ENCODE data around the gene LRRC28. TPM values are rescaled to one million over a fixed set of nuclear protein-coding genes. Genes with fewer than 3 reads are reported as not detected.

The LRRC28 gene
- total RNA-seq, 1 experiment from 2014 or later, result 10.6 TPM

DNA sequence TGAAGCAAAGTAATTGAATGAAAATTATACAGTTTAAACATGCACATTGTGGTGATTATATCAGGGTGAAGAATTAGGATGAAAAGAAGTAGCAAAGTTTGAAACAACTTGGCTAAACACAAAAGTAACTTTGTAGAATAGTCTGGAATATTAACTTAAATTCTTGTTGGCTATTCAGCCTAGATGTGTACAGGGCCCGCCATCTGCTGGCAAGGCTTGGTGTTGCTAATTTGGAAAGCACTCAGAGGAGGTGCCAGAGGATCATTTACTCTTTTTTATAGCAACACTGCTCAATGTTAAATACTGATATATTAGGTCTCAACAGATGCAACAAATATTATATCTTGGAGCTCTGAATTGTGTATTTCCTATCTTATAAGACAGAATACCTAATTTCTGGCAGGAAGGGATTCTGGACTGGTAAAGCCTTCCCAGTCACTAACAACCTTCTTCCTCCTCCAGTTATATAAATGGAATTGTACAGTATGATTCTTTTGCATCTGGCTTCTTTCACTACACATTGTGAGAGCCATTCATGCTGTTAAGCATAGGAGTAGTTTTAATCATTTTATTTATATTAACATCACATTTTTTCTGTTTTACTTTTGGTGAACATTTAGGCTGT is 38.0 kb upstream of the LRRC28 start:
- Mint-ChIP-seq H3K4me1 (ENCODE audit: insufficient read depth, unreplicated experiment) (peaks cover 6% of the 10 kb centered on the region), H3K9me3 (ENCODE audit: unreplicated experiment) (no peaks in the 10 kb centered on the region), H3K36me3 (ENCODE audit: insufficient read depth, unreplicated experiment) (peaks cover 35% of the 10 kb centered on the region), H3K4me3 (ENCODE audit: unreplicated experiment) (no peak overlapping the region), H3K27me3 (ENCODE audit: insufficient read depth, unreplicated experiment) (no peaks in the 10 kb centered on the region), H3K27ac (ENCODE audit: low read depth, unreplicated experiment) (no peak overlapping the region)
- TF ChIP-seq, protein P1, sequence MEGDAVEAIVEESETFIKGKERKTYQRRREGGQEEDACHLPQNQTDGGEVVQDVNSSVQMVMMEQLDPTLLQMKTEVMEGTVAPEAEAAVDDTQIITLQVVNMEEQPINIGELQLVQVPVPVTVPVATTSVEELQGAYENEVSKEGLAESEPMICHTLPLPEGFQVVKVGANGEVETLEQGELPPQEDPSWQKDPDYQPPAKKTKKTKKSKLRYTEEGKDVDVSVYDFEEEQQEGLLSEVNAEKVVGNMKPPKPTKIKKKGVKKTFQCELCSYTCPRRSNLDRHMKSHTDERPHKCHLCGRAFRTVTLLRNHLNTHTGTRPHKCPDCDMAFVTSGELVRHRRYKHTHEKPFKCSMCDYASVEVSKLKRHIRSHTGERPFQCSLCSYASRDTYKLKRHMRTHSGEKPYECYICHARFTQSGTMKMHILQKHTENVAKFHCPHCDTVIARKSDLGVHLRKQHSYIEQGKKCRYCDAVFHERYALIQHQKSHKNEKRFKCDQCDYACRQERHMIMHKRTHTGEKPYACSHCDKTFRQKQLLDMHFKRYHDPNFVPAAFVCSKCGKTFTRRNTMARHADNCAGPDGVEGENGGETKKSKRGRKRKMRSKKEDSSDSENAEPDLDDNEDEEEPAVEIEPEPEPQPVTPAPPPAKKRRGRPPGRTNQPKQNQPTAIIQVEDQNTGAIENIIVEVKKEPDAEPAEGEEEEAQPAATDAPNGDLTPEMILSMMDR (IDR thresholded peaks at IDR 0.05; ENCODE audit: unreplicated experiment), result peak; percentile 85
- no TSS peak for BruUV-seq (replicated peaks)
- ChIA-PET CTCF (interaction anchor here (0.6 to 11.9 kb wide), 31 partner anchors 9 to 773 kb away, joined by 3 to 162 read pairs (median 3); partner anchors contain the start of gene LYSMD4), POLR2A (interaction anchor here (1.5 kb wide), 1 partner anchor 112 kb away, joined by 4 read pairs; no protein-coding TSS in a partner anchor)
- peak; percentile 64 for DNase-seq (ENCODE audit: unreplicated experiment)
- intact Hi-C loops (cut with micrococcal nuclease), result loop anchor here (1.0 to 5.0 kb wide), 4 partner anchors 91 to 771 kb away; no protein-coding TSS in a partner anchor

- Mint-ChIP-seq H3K9me3 (ENCODE audit: unreplicated experiment) (no peaks in the 10 kb centered on the region), H3K27ac (ENCODE audit: low read depth, unreplicated experiment) (no peak overlapping the region), H3K36me3 (ENCODE audit: insufficient read depth, unreplicated experiment) (peaks cover 59% of the 10 kb centered on the region), H3K4me3 (ENCODE audit: unreplicated experiment) (no peak overlapping the region), H3K27me3 (ENCODE audit: insufficient read depth, unreplicated experiment) (no peaks in the 10 kb centered on the region), H3K4me1 (ENCODE audit: insufficient read depth, unreplicated experiment) (peaks cover 6% of the 10 kb centered on the region)
- intact Hi-C loops (cut with micrococcal nuclease), result no loop called here
- TF ChIP-seq, protein P1 (IDR thresholded peaks at IDR 0.05; ENCODE audit: unreplicated experiment), result no peak
- BruUV-seq (replicated peaks), result no TSS peak
- CTCF ChIA-PET, result interaction anchor here (0.7 to 5.6 kb wide), 4 partner anchors 9 to 783 kb away, joined by 3 to 31 read pairs (median 3); no protein-coding TSS in a partner anchor
- DNase-seq (ENCODE audit: unreplicated experiment), result no peak
- POLR2A ChIA-PET, result interaction anchor here (0.6 to 1.1 kb wide), 3 partner anchors 16 to 23 kb away, joined by 3 read pairs; no protein-coding TSS in a partner anchor
These were observed 26.7 kb upstream of the LRRC28 start for GRCh38 chr15:99224372-99225214.

GRCh38 chr15:99226802-99227201 is 24.5 kb upstream of the LRRC28 start:
- intact Hi-C loops (cut with micrococcal nuclease), result no loop called here
- BruUV-seq (replicated peaks), result no TSS peak
- ChIA-PET CTCF (interaction anchor here (0.6 to 5.6 kb wide), 2 partner anchors 13 to 144 kb away, joined by 4 to 31 read pairs; no protein-coding TSS in a partner anchor), POLR2A (interaction anchor here (0.5 kb wide), 1 partner anchor 831 kb away, joined by 3 read pairs; no protein-coding TSS in a partner anchor)
- H3K27me3 Mint-ChIP-seq (ENCODE audit: insufficient read depth, unreplicated experiment), result no peaks in the 10 kb centered on the region
- no peak for DNase-seq (ENCODE audit: unreplicated experiment)
- no peak overlapping the region for H3K4me3 Mint-ChIP-seq (ENCODE audit: unreplicated experiment)
- peaks cover 6% of the 10 kb centered on the region for H3K4me1 Mint-ChIP-seq (ENCODE audit: insufficient read depth, unreplicated experiment)
- TF ChIP-seq, protein P1 (IDR thresholded peaks at IDR 0.05; ENCODE audit: unreplicated experiment), result no peak
- H3K27ac Mint-ChIP-seq (ENCODE audit: low read depth, unreplicated experiment), result no peak overlapping the region
- H3K9me3 Mint-ChIP-seq (ENCODE audit: unreplicated experiment), result no peaks in the 10 kb centered on the region
- H3K36me3 Mint-ChIP-seq (ENCODE audit: insufficient read depth, unreplicated experiment), result peaks cover 37% of the 10 kb centered on the region

Measured in MCF 10A (cell line).